Measurements from ENCODE around the gene TMEM151B. TPM values are rescaled to one million over a fixed set of nuclear protein-coding genes. Genes with fewer than 3 reads are reported as not detected.

TMEM151B gene
- total and polyA plus RNA-seq, 9 of the 15 experiments (the other 6 are each of a cell fraction or from before 2014, with no cell fraction given), result not detected

DNA sequence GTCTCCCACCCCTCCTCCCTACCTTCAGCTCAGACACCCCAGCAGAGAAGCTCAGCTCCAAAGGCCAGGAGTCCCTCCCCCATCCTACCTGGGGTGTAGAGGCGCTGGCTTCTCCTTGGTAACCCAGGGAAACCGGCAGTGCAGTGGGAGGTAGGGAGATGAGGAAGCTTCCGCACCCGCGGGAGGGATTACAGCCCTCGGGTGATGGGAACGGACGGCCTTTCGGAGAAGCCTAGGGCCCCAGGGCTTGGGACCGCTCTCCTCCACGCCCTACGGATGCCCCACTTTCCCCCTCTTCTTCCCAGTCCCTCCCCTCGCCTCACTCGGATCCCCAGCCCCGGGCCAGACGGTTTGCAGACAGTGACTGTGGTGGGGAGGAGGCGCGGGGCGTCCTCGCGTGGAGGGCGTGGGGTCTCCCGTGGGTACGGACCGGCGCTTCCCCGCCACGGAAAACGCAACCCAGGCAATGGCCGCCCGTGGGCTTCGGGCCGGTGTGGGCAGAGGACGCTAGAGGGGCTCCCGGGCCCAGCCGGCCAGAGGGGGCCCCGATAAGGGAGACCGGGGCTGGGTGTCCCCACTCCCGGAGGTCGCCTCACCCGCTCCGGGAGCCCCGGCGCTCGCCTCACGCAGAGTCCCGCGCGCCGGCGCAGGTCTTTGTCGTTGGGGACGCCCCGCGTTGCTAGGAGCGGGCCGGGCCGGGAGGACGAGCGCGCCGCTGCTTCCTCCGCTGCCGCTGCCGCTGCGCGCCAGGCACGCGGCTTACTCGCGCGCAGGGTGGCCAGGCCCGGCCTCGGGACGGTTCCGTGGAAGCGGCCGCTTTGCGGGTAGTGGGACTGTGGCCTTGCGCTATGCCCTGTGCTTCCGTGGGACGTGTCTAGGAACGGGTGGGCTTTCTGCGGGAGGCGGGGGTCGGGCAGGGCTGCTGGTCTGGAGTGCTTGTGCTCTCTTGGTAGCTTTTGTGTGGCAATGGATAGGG, 27.1 kb downstream of the TMEM151B start (continued):
- TF ChIP-seq, protein P1, sequence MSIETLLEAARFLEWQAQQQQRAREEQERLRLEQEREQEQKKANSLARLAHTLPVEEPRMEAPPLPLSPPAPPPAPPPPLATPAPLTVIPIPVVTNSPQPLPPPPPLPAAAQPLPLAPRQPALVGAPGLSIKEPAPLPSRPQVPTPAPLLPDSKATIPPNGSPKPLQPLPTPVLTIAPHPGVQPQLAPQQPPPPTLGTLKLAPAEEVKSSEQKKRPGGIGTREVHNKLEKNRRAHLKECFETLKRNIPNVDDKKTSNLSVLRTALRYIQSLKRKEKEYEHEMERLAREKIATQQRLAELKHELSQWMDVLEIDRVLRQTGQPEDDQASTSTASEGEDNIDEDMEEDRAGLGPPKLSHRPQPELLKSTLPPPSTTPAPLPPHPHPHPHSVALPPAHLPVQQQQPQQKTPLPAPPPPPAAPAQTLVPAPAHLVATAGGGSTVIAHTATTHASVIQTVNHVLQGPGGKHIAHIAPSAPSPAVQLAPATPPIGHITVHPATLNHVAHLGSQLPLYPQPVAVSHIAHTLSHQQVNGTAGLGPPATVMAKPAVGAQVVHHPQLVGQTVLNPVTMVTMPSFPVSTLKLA (conservative IDR thresholded peaks at IDR 0.05), result peak in 1 of 2 experiments; percentile 58; a peak in 1 of 4 replicates
- TF ChIP-seq RBFOX2 (IDR thresholded peaks at IDR 0.05; ENCODE audit: low read depth, low read length) (peak; percentile 39), CAMTA2 (CRISPR knock-in tag; conservative IDR thresholded peaks at IDR 0.05) (no peak), RHOXF2B (CRISPR knock-in tag; conservative IDR thresholded peaks at IDR 0.05) (no peak), HDAC6 (IDR thresholded peaks at IDR 0.05; ENCODE audit: low read depth, low read length) (peak; percentile 30; the same call in 1 of the 2 replicates), SMARCA4 (IDR thresholded peaks at IDR 0.05) (no peak), FOXJ2 (tag; IDR thresholded peaks at IDR 0.05) (no peak), ZBTB7A (IDR thresholded peaks at IDR 0.05; ENCODE audit: borderline replicate concordance, control insufficient read depth, low read depth, low read length) (no peak), HMGN3 (IDR thresholded peaks at IDR 0.05; ENCODE audit: borderline replicate concordance, extremely low read depth, insufficient read length, low read depth, low read length) (no peak), ZSCAN32 (CRISPR knock-in tag; IDR thresholded peaks at IDR 0.05) (no peak), NEUROD1 (IDR thresholded peaks at IDR 0.05; ENCODE audit: borderline replicate concordance, low read depth, low read length, partially characterized antibody) (no peak), ZFP36 (IDR thresholded peaks at IDR 0.05; ENCODE audit: low read depth, low read length, partially characterized antibody) (no peak), CBX1 (IDR thresholded peaks at IDR 0.05; ENCODE audit: low read depth) (no peak)
- TF ChIP-seq, protein P2, sequence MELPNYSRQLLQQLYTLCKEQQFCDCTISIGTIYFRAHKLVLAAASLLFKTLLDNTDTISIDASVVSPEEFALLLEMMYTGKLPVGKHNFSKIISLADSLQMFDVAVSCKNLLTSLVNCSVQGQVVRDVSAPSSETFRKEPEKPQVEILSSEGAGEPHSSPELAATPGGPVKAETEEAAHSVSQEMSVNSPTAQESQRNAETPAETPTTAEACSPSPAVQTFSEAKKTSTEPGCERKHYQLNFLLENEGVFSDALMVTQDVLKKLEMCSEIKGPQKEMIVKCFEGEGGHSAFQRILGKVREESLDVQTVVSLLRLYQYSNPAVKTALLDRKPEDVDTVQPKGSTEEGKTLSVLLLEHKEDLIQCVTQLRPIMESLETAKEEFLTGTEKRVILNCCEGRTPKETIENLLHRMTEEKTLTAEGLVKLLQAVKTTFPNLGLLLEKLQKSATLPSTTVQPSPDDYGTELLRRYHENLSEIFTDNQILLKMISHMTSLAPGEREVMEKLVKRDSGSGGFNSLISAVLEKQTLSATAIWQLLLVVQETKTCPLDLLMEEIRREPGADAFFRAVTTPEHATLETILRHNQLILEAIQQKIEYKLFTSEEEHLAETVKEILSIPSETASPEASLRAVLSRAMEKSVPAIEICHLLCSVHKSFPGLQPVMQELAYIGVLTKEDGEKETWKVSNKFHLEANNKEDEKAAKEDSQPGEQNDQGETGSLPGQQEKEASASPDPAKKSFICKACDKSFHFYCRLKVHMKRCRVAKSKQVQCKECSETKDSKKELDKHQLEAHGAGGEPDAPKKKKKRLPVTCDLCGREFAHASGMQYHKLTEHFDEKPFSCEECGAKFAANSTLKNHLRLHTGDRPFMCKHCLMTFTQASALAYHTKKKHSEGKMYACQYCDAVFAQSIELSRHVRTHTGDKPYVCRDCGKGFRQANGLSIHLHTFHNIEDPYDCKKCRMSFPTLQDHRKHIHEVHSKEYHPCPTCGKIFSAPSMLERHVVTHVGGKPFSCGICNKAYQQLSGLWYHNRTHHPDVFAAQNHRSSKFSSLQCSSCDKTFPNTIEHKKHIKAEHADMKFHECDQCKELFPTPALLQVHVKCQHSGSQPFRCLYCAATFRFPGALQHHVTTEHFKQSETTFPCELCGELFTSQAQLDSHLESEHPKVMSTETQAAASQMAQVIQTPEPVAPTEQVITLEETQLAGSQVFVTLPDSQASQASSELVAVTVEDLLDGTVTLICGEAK (IDR thresholded peaks at IDR 0.05), result no peak
- TF ChIP-seq, protein P2 (CRISPR knock-in tag; IDR thresholded peaks at IDR 0.05), result no peak

Data from K562 (cell line).